ENCODE data around the gene OR5T2. TPM values are rescaled to one million over a fixed set of nuclear protein-coding genes. Genes with fewer than 3 reads are reported as not detected.
"Not testable (repeated sequence)": the region's sequence is repeated elsewhere in the genome, so short reads cannot be mapped to it uniquely, and the experiment has no call there.

OR5T2 gene
- total and polyA plus RNA-seq, 2 of the 13 experiments (the other 11 are each of a cell fraction or from before 2014, with no cell fraction given): not detected

DNA sequence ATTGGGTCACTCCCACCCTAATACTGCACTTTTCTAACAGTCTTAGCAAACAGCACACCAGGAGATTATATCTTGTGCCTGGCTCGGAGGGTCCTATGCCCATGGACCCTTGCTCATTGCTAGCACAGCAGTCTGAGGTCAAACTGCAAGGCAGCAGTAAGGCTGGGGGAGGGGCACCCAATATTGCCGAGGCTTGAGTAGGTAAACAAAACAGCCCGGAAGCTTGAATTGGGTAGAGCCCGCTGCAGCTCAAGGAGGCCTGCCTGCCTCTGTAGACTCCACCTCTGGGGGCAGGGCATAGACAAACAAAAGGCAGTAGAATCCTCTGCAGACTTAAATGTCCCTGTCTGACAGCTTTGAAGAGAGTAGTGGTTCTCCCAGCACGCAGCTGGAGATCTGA lies 14.3 kb downstream of the OR5T2 start:
- in situ Hi-C loops (cut with HindIII; ENCODE audit: extremely low pct_ligation_motif_present, low pct_unique_long_range_greater_than_20kb); H3K27ac ChIP-seq (ENCODE audit: extremely low read length, insufficient read depth, low read length); H3K79me2 ChIP-seq (ENCODE audit: insufficient read depth, low read length); FAIRE-seq; H3K36me3 ChIP-seq (replicated peaks in 1 of 2; ENCODE audit: control insufficient read depth in 1 of 2, insufficient read depth in 2 of 2, low read length in 2 of 2); H4K20me1 ChIP-seq (ENCODE audit: insufficient read depth, low read length); DNase-seq (ENCODE audit: low spot score); H3K9ac ChIP-seq (ENCODE audit: insufficient read depth, low read depth, low read length); CTCF ChIA-PET (ENCODE audit: low intra/inter-chr PET ratio, low total read pairs); H3K4me1 ChIP-seq (ENCODE audit: insufficient read depth, low read length); H3K4me3 ChIP-seq (replicated peaks in 1 of 3; ENCODE audit: insufficient read depth in 1 of 3, low read depth in 2 of 3, low read length in 3 of 3); H2AFZ ChIP-seq (ENCODE audit: low read length); H3K27me3 ChIP-seq (ENCODE audit: control insufficient read depth in 1 of 2, insufficient read depth in 2 of 2, low read length in 2 of 2); intact Hi-C loops (cut with micrococcal nuclease; ENCODE audit: unreplicated experiment); ATAC-seq; BruUV-seq (replicated peaks); POLR2A ChIA-PET; H3K4me2 ChIP-seq (ENCODE audit: low read depth, low read length): not testable (repeated sequence)
- WGBS (ENCODE audit: low lambda C conversion rate): 0% methylated on average over 3 of the region's 5 CpGs
- peaks cover 30% of the 10 kb centered on the region for H3K9me3 ChIP-seq (ENCODE audit: low read length)

DNA sequence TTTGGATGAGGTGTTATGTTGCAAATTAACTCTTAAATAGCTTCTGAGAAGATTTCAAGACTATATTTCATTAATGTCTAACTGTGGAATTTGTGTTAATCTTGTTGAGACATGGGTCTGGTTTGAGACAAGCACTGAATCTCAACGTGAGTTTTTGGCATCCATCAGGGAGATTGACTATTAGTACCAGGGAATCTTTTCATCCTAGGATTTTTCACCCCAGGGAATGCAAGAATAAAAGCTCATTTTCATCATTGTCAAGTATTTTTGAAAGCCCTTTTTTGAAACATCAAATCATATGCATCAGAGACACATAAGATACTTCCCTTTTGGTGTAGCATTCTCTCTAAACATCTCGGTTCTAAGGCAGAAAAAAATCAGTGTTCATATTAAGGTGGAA lies 19.5 kb downstream of the OR5T2 start:
- WGBS (ENCODE audit: low lambda C conversion rate): 0% methylated on average over 2 of the region's 2 CpGs
- Histone ChIP-seq H3K36me3 (replicated peaks in 1 of 2; ENCODE audit: control insufficient read depth in 1 of 2, insufficient read depth in 2 of 2, low read length in 2 of 2) (no peaks in the 10 kb centered on the region), H4K20me1 (ENCODE audit: insufficient read depth, low read length) (no peaks in the 10 kb centered on the region), H3K27me3 (ENCODE audit: control insufficient read depth in 1 of 2, insufficient read depth in 2 of 2, low read length in 2 of 2) (no peaks in the 10 kb centered on the region), H3K9me3 (ENCODE audit: low read length) (peaks cover 52% of the 10 kb centered on the region), H3K4me2 (ENCODE audit: low read depth, low read length) (no peak overlapping the region), H3K79me2 (ENCODE audit: insufficient read depth, low read length) (no peaks in the 10 kb centered on the region), H3K9ac (ENCODE audit: insufficient read depth, low read depth, low read length) (no peak overlapping the region), H3K27ac (ENCODE audit: extremely low read length, insufficient read depth, low read length) (no peak overlapping the region), H3K4me1 (ENCODE audit: insufficient read depth, low read length) (no peaks in the 10 kb centered on the region), H2AFZ (ENCODE audit: low read length) (no peak overlapping the region), H3K4me3 (replicated peaks in 1 of 3; ENCODE audit: insufficient read depth in 1 of 3, low read depth in 2 of 3, low read length in 3 of 3) (no peak overlapping the region)
- no TSS peak for BruUV-seq (replicated peaks)
- FAIRE-seq (no peak), DNase-seq (ENCODE audit: low spot score) (no peak), ATAC-seq (no peak)
- in situ Hi-C loops (cut with HindIII; ENCODE audit: extremely low pct_ligation_motif_present, low pct_unique_long_range_greater_than_20kb) (no loop called here), intact Hi-C loops (cut with micrococcal nuclease; ENCODE audit: unreplicated experiment) (no loop called here)
- ChIA-PET CTCF (ENCODE audit: low intra/inter-chr PET ratio, low total read pairs) (no interaction called here), POLR2A (no interaction called here)
- TF ChIP-seq REL (CRISPR knock-in tag; conservative IDR thresholded peaks at IDR 0.05): no peak
- TF ChIP-seq NR3C1 (CRISPR knock-in tag; IDR thresholded peaks at IDR 0.05): no peak
- no peak for TF ChIP-seq ZNF572 (CRISPR knock-in tag; IDR thresholded peaks at IDR 0.05)
- no peak for TF ChIP-seq ZNF850 (CRISPR knock-in tag; conservative IDR thresholded peaks at IDR 0.05)
- TF ChIP-seq ZNF839 (CRISPR knock-in tag; IDR thresholded peaks at IDR 0.05; ENCODE audit: borderline replicate concordance): no peak
- TF ChIP-seq ZNF326 (CRISPR knock-in tag; IDR thresholded peaks at IDR 0.05; ENCODE audit: borderline replicate concordance): no peak
- no peak for TF ChIP-seq CHD4 (IDR thresholded peaks at IDR 0.05; ENCODE audit: borderline replicate concordance, low read length)
- no peak for TF ChIP-seq MAX (IDR thresholded peaks at IDR 0.05)
- TF ChIP-seq IKZF4 (CRISPR knock-in tag; IDR thresholded peaks at IDR 0.05; ENCODE audit: borderline replicate concordance, low read depth, not compliant biosample characterization): no peak
- TF ChIP-seq MAZ (IDR thresholded peaks at IDR 0.05; ENCODE audit: borderline replicate concordance, low read depth, low read length): no peak
- TF ChIP-seq MAZ (CRISPR knock-in tag; IDR thresholded peaks at IDR 0.05; ENCODE audit: low read depth): no peak
- TF ChIP-seq, protein P1, sequence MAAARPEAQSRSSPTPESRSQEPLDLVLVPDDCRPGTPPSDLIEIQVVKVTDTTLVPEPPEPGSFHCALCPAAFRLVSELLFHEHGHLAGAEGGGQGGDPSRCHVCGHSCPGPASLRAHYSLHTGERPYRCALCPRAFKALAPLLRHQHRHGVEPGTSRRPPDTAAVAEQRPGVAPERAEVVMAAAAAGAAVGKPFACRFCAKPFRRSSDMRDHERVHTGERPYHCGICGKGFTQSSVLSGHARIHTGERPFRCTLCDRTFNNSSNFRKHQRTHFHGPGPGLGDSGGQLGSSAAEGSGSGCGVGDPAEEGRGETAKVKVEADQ (CRISPR knock-in tag; IDR thresholded peaks at IDR 0.05; ENCODE audit: borderline replicate concordance): no peak
- TF ChIP-seq GABPA (IDR thresholded peaks at IDR 0.05; ENCODE audit: low read depth, low read length): no peak
- TF ChIP-seq GABPA (CRISPR knock-in tag; IDR thresholded peaks at IDR 0.05; ENCODE audit: low read depth): no peak
- no peak for TF ChIP-seq ATF1 (CRISPR knock-in tag; IDR thresholded peaks at IDR 0.05)
- TF ChIP-seq ZNF205 (CRISPR knock-in tag; IDR thresholded peaks at IDR 0.05): no peak
- TF ChIP-seq ZFP37 (CRISPR knock-in tag; IDR thresholded peaks at IDR 0.05; ENCODE audit: borderline replicate concordance): no peak
- TF ChIP-seq ZNF558 (CRISPR knock-in tag; IDR thresholded peaks at IDR 0.05; ENCODE audit: borderline replicate concordance): no peak

All from HepG2 (cell line).